NCI-H526 treated with DMSO at 0.1 percent for 48 hours (cell line): ENCODE measurements around the gene PPP3R1.

Experiments
- DNase-seq: peaks from one replicate; lab custom pipeline; 2025; lab: John Stamatoyannopoulos, UW

The PPP3R1 gene

GRCh38 chr2:68151037-68151436, 101.3 kb downstream of the PPP3R1 start:
- no peak for DNase-seq

DNA sequence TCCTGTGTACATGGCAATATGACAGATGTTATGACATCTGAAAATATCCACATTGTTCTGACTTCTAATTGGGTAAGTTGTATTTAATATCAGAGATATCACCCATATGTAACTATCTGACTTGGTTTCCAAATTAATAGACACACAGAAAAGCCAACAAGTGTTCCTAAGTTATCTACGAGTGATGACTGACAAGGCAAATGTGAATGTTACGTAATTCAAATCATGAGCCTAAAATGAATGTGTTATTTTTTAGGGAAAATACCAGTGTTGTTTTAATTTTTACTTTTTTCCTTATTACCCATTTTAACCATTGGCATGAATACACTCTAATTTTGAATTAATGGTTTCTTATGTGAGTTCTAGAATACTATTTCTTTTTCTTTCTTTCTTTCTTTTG, 110.5 kb downstream of the PPP3R1 start:
- no peak for DNase-seq

GRCh38 chr2:68135448-68136320, 116.6 kb downstream of the PPP3R1 start:
- DNase-seq: no peak

GRCh38 chr2:68134554-68134953, 117.8 kb downstream of the PPP3R1 start:
- DNase-seq: peak; percentile 17

DNA sequence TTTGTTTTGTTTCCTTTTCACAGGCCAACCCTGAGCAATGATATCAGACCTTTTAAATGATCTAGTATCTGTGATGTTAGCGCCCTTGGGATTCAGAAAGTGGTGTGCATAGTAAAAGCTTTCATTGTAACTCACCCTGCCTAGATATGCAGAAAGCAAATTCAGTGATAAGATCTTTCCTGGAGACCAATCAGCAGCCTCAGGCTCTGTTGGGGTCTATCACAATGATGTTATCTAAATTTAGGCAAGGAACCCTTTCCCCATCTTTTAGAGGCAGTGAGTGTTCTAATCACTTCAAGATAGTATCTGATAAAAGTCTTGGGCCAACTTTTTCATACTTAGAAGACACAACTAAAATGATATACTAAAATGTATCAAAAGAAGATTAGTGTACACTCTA, 118.2 kb downstream of the PPP3R1 start:
- DNase-seq: no peak
